ENCODE measurements around the gene WDR87. TPM values are rescaled to one million over a fixed set of nuclear protein-coding genes. Genes with fewer than 3 reads are reported as not detected.

Gene WDR87
- total RNA-seq, 2 experiments from 2014 or later: not detected

DNA sequence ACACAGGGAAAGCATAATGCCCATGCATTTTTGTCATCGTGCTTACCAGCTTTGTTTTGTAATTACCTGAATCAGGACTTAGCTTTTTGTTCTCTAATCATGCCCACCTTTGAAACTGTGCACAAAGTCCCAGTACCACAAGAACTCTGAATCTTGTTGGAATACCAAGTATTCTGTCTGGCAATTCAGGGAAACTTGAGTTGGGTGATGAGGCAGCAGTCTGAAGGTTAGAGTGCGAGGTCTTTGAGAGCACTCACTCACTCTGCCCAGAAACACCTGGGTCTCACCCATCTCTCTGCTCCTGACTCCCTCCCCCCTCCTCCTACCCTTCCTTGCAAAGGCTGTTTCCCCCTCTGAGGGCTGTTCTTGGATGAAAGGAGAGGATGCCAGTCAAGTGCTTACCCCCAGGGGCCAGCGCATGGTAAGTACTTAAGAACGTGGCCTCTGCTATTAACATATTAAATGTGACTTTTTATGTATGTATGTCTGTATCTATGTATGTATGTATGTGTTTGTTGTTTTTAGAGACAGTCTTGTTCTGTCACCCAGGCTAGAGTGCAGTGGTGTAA, 23.0 kb upstream of the WDR87 start:
- H3K9me3 Mint-ChIP-seq: no peaks in the 10 kb centered on the region
- no peaks in the 10 kb centered on the region for H3K36me3 ChIP-seq (ENCODE audit: insufficient read depth, low read length)
- no peak overlapping the region for H3K4me3 ChIP-seq (ENCODE audit: low read length)
- no peak for ATAC-seq (ENCODE audit: poor library complexity)
- peaks cover 3% of the 10 kb centered on the region for H3K4me1 ChIP-seq (ENCODE audit: insufficient read depth, low read length)
- H3K27ac ChIP-seq (ENCODE audit: low read depth in 1 of 2, low read length in 2 of 2): no peak overlapping the region
- intact Hi-C loops (cut with DNase I, micrococcal nuclease): no loop called here
- DNase-seq: no peak
- H3K27me3 Mint-ChIP-seq: no peaks in the 10 kb centered on the region
- TF ChIP-seq, protein P1, sequence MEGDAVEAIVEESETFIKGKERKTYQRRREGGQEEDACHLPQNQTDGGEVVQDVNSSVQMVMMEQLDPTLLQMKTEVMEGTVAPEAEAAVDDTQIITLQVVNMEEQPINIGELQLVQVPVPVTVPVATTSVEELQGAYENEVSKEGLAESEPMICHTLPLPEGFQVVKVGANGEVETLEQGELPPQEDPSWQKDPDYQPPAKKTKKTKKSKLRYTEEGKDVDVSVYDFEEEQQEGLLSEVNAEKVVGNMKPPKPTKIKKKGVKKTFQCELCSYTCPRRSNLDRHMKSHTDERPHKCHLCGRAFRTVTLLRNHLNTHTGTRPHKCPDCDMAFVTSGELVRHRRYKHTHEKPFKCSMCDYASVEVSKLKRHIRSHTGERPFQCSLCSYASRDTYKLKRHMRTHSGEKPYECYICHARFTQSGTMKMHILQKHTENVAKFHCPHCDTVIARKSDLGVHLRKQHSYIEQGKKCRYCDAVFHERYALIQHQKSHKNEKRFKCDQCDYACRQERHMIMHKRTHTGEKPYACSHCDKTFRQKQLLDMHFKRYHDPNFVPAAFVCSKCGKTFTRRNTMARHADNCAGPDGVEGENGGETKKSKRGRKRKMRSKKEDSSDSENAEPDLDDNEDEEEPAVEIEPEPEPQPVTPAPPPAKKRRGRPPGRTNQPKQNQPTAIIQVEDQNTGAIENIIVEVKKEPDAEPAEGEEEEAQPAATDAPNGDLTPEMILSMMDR (IDR thresholded peaks at IDR 0.05): no peak
- H3K4me1 Mint-ChIP-seq (ENCODE audit: low read depth): peaks cover 15% of the 10 kb centered on the region
- H3K36me3 Mint-ChIP-seq (ENCODE audit: low read depth): peaks cover 29% of the 10 kb centered on the region
- H3K27ac Mint-ChIP-seq: no peak overlapping the region
- no peak overlapping the region for H3K4me3 Mint-ChIP-seq
- H3K27me3 ChIP-seq (ENCODE audit: control insufficient read depth in 1 of 2, insufficient read depth in 2 of 2, low read length in 2 of 2): no peaks in the 10 kb centered on the region
- POLR2A ChIA-PET: no interaction called here
- CTCF ChIA-PET: no interaction called here
- peaks cover 0 to 17% of the 10 kb centered on the region in 2 experiments for H3K9me3 ChIP-seq (ENCODE audit: control insufficient read depth in 1 of 2, insufficient read depth in 1 of 2, low read length in 2 of 2)

DNA sequence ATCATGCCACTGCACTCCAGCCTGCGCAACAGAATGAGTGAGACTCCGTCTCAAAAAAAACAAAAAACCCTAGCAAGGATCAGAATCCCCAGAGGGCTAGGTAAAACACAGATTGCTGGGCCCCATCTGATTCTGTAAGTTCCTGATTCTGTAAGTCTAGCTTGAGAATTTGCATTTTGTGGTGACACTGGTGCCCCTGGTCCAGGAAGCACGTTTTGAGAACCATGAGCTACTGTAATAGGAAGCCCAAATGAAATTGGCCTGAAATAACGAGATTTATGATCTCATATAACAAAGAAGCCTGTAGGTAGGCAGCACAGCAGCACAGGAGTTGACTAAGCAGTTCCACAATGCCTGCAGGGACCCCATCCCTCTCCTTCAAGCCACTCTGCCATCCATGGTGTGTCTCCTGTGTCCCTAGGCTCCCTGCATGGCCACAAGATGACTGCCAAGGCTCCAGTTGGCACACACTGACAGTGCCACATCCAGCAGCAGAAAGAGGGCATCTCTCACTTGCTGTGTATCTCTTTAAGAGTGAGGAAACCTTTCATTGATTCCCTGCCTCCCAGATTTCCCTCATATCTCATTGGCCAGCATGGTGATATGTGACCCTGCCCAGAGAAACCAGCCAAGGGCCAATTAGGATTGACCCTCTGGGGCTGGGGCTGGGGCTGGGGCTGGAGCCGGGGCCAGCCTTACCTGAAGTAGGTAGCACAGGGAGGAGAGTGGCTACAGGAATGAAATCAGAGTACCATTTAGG, 22.3 kb upstream of the WDR87 start:
- Mint-ChIP-seq H3K4me3 (no peak overlapping the region), H3K27ac (no peak overlapping the region), H3K27me3 (no peaks in the 10 kb centered on the region), H3K36me3 (ENCODE audit: low read depth) (peaks cover 22% of the 10 kb centered on the region), H3K9me3 (no peaks in the 10 kb centered on the region), H3K4me1 (ENCODE audit: low read depth) (peaks cover 15% of the 10 kb centered on the region)
- Histone ChIP-seq H3K27ac (ENCODE audit: low read depth in 1 of 2, low read length in 2 of 2) (no peak overlapping the region), H3K4me3 (ENCODE audit: low read length) (no peak overlapping the region), H3K27me3 (ENCODE audit: control insufficient read depth in 1 of 2, insufficient read depth in 2 of 2, low read length in 2 of 2) (no peaks in the 10 kb centered on the region), H3K9me3 (ENCODE audit: control insufficient read depth in 1 of 2, insufficient read depth in 1 of 2, low read length in 2 of 2) (peaks cover 0 to 11% of the 10 kb centered on the region in 2 experiments), H3K36me3 (ENCODE audit: insufficient read depth, low read length) (no peaks in the 10 kb centered on the region), H3K4me1 (ENCODE audit: insufficient read depth, low read length) (peaks cover 3% of the 10 kb centered on the region)
- ATAC-seq (ENCODE audit: poor library complexity) (no peak), DNase-seq (peak in 2 of 14 experiments; percentile 19 to 21)
- ChIA-PET CTCF (no interaction called here), POLR2A (no interaction called here)
- TF ChIP-seq, protein P1 (IDR thresholded peaks at IDR 0.05): no peak
- intact Hi-C loops (cut with DNase I, micrococcal nuclease): no loop called here

DNA sequence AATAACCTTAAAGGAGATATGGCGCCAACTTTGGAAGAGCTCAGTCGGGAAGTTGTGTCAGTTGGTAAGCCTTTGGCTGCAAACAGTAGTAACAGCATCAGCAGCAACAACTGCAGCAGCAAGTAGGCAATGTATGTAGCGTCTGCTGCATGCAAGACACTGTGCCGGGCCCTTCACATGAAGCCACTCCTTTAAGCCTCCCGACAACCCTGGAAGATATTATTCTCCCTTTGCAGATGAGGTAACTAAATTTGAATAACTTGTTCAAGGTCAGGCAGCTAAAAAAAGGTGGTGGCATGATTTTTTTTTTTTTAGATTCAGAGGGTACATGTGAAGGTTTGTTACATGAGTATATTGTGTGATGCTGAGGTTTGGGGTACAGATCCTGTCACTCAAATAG, 20.3 kb upstream of the WDR87 start:
- H3K4me3 Mint-ChIP-seq: no peak overlapping the region
- H3K27me3 Mint-ChIP-seq: no peaks in the 10 kb centered on the region
- Histone ChIP-seq H3K36me3 (ENCODE audit: insufficient read depth, low read length) (no peaks in the 10 kb centered on the region), H3K4me1 (ENCODE audit: insufficient read depth, low read length) (peaks cover 3% of the 10 kb centered on the region), H3K4me3 (ENCODE audit: low read length) (no peak overlapping the region), H3K9me3 (ENCODE audit: control insufficient read depth in 1 of 2, insufficient read depth in 1 of 2, low read length in 2 of 2) (no peaks in the 10 kb centered on the region), H3K27me3 (ENCODE audit: control insufficient read depth in 1 of 2, insufficient read depth in 2 of 2, low read length in 2 of 2) (no peaks in the 10 kb centered on the region), H3K27ac (ENCODE audit: low read depth in 1 of 2, low read length in 2 of 2) (no peak overlapping the region)
- TF ChIP-seq, protein P1 (IDR thresholded peaks at IDR 0.05): no peak
- no peaks in the 10 kb centered on the region for H3K9me3 Mint-ChIP-seq
- POLR2A ChIA-PET: no interaction called here
- intact Hi-C loops (cut with DNase I, micrococcal nuclease): no loop called here
- DNase-seq (no peak), ATAC-seq (ENCODE audit: poor library complexity) (no peak)
- CTCF ChIA-PET: no interaction called here
- peaks cover 10% of the 10 kb centered on the region for H3K4me1 Mint-ChIP-seq (ENCODE audit: low read depth)
- peaks cover 14% of the 10 kb centered on the region for H3K36me3 Mint-ChIP-seq (ENCODE audit: low read depth)
- H3K27ac Mint-ChIP-seq: no peak overlapping the region

Data from CD4-positive, alpha-beta T cell (primary cell).